Neural cell (in vitro differentiated cells): ENCODE data around the gene FLT3. TPM values are rescaled to one million over a fixed set of nuclear protein-coding genes. Genes with fewer than 3 reads are reported as not detected.

ENCODE experiments used
- H2AFZ ChIP-seq: fragments of 200-600, 300-800 bp; sonication (generic), shearing (Covaris generic); 2 replicates; pipeline ENCODE4 v1.6.0; 2014; ENCODE audit warnings: low read depth, mild to moderate bottlenecking, antibody characterized with exemption, low read length, moderate library complexity
- H3F3A ChIP-seq: fragments of 200-600 bp; shearing (Covaris generic); 2 replicates; pipeline ENCODE4 v1.6.1; 2016; ENCODE audit warnings: mild to moderate bottlenecking, moderate library complexity, mixed read lengths, antibody characterized with exemption, low read length; ENCODE audit not compliant: insufficient read depth, poor library complexity, severe bottlenecking
- H3K27ac ChIP-seq: fragments of 200-600, 300-800 bp; sonication (generic), shearing (Covaris generic); 2 replicates; pipeline ENCODE4 v1.5.1; 2014; ENCODE audit warnings: mild to moderate bottlenecking, low read length, moderate library complexity
- H3K27me3 ChIP-seq: fragments of 300-800, 200-600 bp; sonication (generic), shearing (Covaris generic); 2 replicates; pipeline ENCODE4 v1.6.0; 2014; ENCODE audit warnings: mild to moderate bottlenecking, low read depth, low read length, moderate library complexity; ENCODE audit not compliant: insufficient read depth
- H3K36me3 ChIP-seq: fragments of 300-800, 200-600 bp; sonication (generic), shearing (Covaris generic); 2 replicates; pipeline ENCODE4 v1.5.1; 2014; ENCODE audit warnings: mild to moderate bottlenecking, antibody characterized with exemption, low read length, moderate library complexity; ENCODE audit not compliant: insufficient read depth
- H3K4me2 ChIP-seq: fragments of 300-800, 200-600 bp; sonication (generic), shearing (Covaris generic); 2 replicates; pipeline ENCODE4 v1.6.0; 2014; ENCODE audit warnings: mild to moderate bottlenecking, low read length
- H3K4me3 ChIP-seq: fragments of 300-800, 200-600 bp; sonication (generic), shearing (Covaris generic); 2 replicates; pipeline ENCODE4 v1.5.1; 2014; ENCODE audit warnings: mild to moderate bottlenecking, low read length, moderate library complexity
- H3K79me2 ChIP-seq: fragments of 200-600 bp; shearing (Covaris generic); replicated peaks from 2 replicates; pipeline ENCODE4 v1.6.0; 2014; ENCODE audit warnings: mild to moderate bottlenecking, low read length, moderate library complexity; ENCODE audit not compliant: insufficient read depth
- H3K9ac ChIP-seq: fragments of 300-800, 200-600 bp; sonication (generic), shearing (Covaris generic); 2 replicates; pipeline ENCODE4 v1.6.1; 2016; ENCODE audit warnings: mild to moderate bottlenecking, low read length, mixed read lengths
- H3K9me2 ChIP-seq: fragments of 200-600 bp; shearing (Covaris generic); 2 replicates; pipeline ENCODE4 v1.6.1; 2016; ENCODE audit warnings: mild to moderate bottlenecking, low read length, mixed read lengths; ENCODE audit not compliant: insufficient read depth
- H3K9me3 ChIP-seq: fragments of 200-600, 300-800 bp; sonication (generic), shearing (Covaris generic); 2 replicates; pipeline ENCODE4 v1.6.1; 2016; ENCODE audit warnings: mild to moderate bottlenecking, mixed run types, low read length, moderate library complexity, mixed read lengths
- H4K20me1 ChIP-seq: fragments of 200-600 bp; shearing (Covaris generic); 2 replicates; pipeline ENCODE4 v1.6.1; 2016; ENCODE audit warnings: mild to moderate bottlenecking, mixed run types; ENCODE audit not compliant: insufficient read depth
- EP300 ChIP-seq: fragments of 450-650 bp; conservative IDR thresholded peaks from 2 replicates; pipeline ENCODE4 v1.6.1; 2014; ENCODE audit warnings: antibody characterized with exemption, mild to moderate bottlenecking, moderate library complexity; ENCODE audit not compliant: poor library complexity, severe bottlenecking
- EZH2 ChIP-seq: fragments of 200-600, 300-800 bp; shearing (Covaris generic), sonication (generic); IDR thresholded peaks from 2 replicates; pipeline ENCODE4 v1.6.1; 2014; ENCODE audit warnings: antibody characterized with exemption, low read length, borderline replicate concordance, mild to moderate bottlenecking; ENCODE audit not compliant: insufficient read depth, poor library complexity, severe bottlenecking
- MXI1 ChIP-seq: fragments of 450-650 bp; conservative IDR thresholded peaks from 2 replicates; pipeline ENCODE4 v1.6.1; 2014; ENCODE audit warnings: antibody characterized with exemption, mild to moderate bottlenecking; ENCODE audit not compliant: poor library complexity, severe bottlenecking
- POLR2AphosphoS5 ChIP-seq: IDR thresholded peaks from 2 replicates; pipeline ENCODE4 v1.6.1; 2012
- RAD21 ChIP-seq: fragments of 450-650 bp; conservative IDR thresholded peaks from 2 replicates; pipeline ENCODE4 v1.6.1; 2014; ENCODE audit warnings: antibody characterized with exemption, mild to moderate bottlenecking, moderate library complexity
- REST ChIP-seq: IDR thresholded peaks from 2 replicates; pipeline ENCODE4 v1.6.1; 2012; ENCODE audit warnings: borderline replicate concordance
- SMC3 ChIP-seq: fragments of 450-650 bp; conservative IDR thresholded peaks from 2 replicates; pipeline ENCODE4 v1.6.1; 2014; ENCODE audit warnings: antibody characterized with exemption, mild to moderate bottlenecking, moderate library complexity; ENCODE audit not compliant: poor library complexity
- TAF1 ChIP-seq: IDR thresholded peaks from 2 replicates; pipeline ENCODE4 v1.6.1; 2012; ENCODE audit warnings: low read depth
- polyA plus RNA-seq: library from polyadenylated mRNA; depleted of rRNA; stranded (reverse); fragments of >200 nt; gene quantifications from 2 replicates; pipeline ENCODE4 v1.2.3, GENCODE V29; 2014
- TF ChIP-seq, protein P1 (sequence below): fragments of 450-650 bp; IDR thresholded peaks from 2 replicates; pipeline ENCODE4 v1.5.1; 2014; ENCODE audit warnings: antibody characterized with exemption, mild to moderate bottlenecking, moderate library complexity; ENCODE audit not compliant: poor library complexity, severe bottlenecking

FLT3 gene
- polyA plus RNA-seq, 1 donor from 2014 or later: 0.41 TPM

DNA sequence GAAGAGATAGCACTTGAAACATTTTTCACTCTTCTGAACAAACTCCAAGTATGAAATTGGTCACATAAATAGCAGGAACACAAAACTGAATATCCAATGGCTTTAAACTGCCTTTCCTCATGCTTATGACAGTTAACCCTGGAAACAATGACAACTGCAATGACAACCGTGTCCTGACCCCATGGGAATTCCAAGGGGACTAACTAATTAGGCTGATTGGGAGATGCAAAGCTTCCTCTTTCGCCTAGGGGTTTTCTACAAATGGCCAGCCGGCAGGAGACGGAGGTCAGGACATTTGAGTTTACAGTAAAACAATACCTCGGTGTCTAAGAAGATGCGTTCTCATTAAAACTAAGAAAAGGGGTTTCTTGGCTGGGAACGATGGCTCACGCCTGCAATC is 58.9 kb downstream of the FLT3 start:
- Histone ChIP-seq H4K20me1 (no peaks in the 10 kb centered on the region), H3K9me3 (no peaks in the 10 kb centered on the region), H3K27ac (no peak overlapping the region), H3K9me2 (no peaks in the 10 kb centered on the region), H2AFZ (no peak overlapping the region), H3K9ac (no peak overlapping the region), H3K36me3 (no peaks in the 10 kb centered on the region), H3K27me3 (no peaks in the 10 kb centered on the region), H3K4me3 (no peak overlapping the region), H3K79me2 (no peaks in the 10 kb centered on the region), H3F3A (no peaks in the 10 kb centered on the region), H3K4me2 (no peak overlapping the region)
- TF ChIP-seq EZH2 (no peak), TAF1 (no peak), REST (no peak), POLR2AphosphoS5 (no peak), RAD21 (no peak), MXI1 (no peak), SMC3 (no peak), EP300 (no peak)
- TF ChIP-seq, protein P1, sequence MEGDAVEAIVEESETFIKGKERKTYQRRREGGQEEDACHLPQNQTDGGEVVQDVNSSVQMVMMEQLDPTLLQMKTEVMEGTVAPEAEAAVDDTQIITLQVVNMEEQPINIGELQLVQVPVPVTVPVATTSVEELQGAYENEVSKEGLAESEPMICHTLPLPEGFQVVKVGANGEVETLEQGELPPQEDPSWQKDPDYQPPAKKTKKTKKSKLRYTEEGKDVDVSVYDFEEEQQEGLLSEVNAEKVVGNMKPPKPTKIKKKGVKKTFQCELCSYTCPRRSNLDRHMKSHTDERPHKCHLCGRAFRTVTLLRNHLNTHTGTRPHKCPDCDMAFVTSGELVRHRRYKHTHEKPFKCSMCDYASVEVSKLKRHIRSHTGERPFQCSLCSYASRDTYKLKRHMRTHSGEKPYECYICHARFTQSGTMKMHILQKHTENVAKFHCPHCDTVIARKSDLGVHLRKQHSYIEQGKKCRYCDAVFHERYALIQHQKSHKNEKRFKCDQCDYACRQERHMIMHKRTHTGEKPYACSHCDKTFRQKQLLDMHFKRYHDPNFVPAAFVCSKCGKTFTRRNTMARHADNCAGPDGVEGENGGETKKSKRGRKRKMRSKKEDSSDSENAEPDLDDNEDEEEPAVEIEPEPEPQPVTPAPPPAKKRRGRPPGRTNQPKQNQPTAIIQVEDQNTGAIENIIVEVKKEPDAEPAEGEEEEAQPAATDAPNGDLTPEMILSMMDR: no peak

GRCh38 chr13:28041031-28041461 is 59.3 kb downstream of the FLT3 start:
- Histone ChIP-seq H3K9me3 (no peaks in the 10 kb centered on the region), H4K20me1 (no peaks in the 10 kb centered on the region), H3K9me2 (no peaks in the 10 kb centered on the region), H3K27ac (no peak overlapping the region), H3K4me3 (no peak overlapping the region), H3K27me3 (no peaks in the 10 kb centered on the region), H3K36me3 (no peaks in the 10 kb centered on the region), H3K9ac (no peak overlapping the region), H2AFZ (no peak overlapping the region), H3K79me2 (no peaks in the 10 kb centered on the region), H3F3A (no peaks in the 10 kb centered on the region), H3K4me2 (no peak overlapping the region)
- no peak for TF ChIP-seq EP300
- no peak for TF ChIP-seq MXI1
- TF ChIP-seq REST: no peak
